ENCODE measurements around the gene EIF4H. TPM values are rescaled to one million over a fixed set of nuclear protein-coding genes. Genes with fewer than 3 reads are reported as not detected.

The EIF4H gene
- total and polyA plus RNA-seq, 2 donors (not counting 1 experiment from before 2014, with no cell fraction given) = 127 to 199 TPM

- no peaks in the 10 kb centered on the region for H3K9me3 Mint-ChIP-seq (ENCODE audit: insufficient read depth)
- peak; percentile 48 for DNase-seq
- ATAC-seq (ENCODE audit: low read depth) = no peak
- Histone ChIP-seq H3K4me3 (ENCODE audit: control extremely low read depth in 1 of 5, extremely low read depth in 1 of 5, insufficient read depth in 1 of 5, low read depth in 2 of 5, low read length in 4 of 5) (peak overlapping the region in 3 of 5 experiments; percentile 67 to 85 (median 84)), H3K27me3 (replicated peaks in 1 of 4; ENCODE audit: control extremely low read depth in 1 of 4, control insufficient read depth in 3 of 4, insufficient read depth in 4 of 4, low read length in 3 of 4) (no peaks in the 10 kb centered on the region), H2AFZ (ENCODE audit: insufficient read depth, low read depth, low read length, poor library complexity, severe bottlenecking) (peak overlapping the region; percentile 91), H3K9ac (ENCODE audit: low read length) (peak overlapping the region; percentile 96), H4K20me1 (ENCODE audit: control insufficient read depth, insufficient read depth, low read length, poor library complexity, severe bottlenecking) (peaks cover 29% of the 10 kb centered on the region), H3K79me2 (ENCODE audit: control insufficient read depth, insufficient read depth, low read length) (peaks cover 48% of the 10 kb centered on the region), H3K4me1 (ENCODE audit: control insufficient read depth in 2 of 2, insufficient read depth in 2 of 2, low read length in 2 of 2) (peaks cover 35 to 43% of the 10 kb centered on the region in 2 donors), H3K9me3 (ENCODE audit: control extremely low read depth in 1 of 3, control insufficient read depth in 2 of 3, insufficient read depth in 1 of 3, low read length in 2 of 3) (no peaks in the 10 kb centered on the region), H3K36me3 (replicated peaks in 1 of 2; ENCODE audit: control extremely low read depth in 1 of 2, control insufficient read depth in 1 of 2, extremely low read depth in 1 of 2, insufficient read depth in 2 of 2, low read length in 1 of 2) (peaks cover 0 to 9% of the 10 kb centered on the region in 2 experiments), H3K27ac (ENCODE audit: low read length in 2 of 2) (no peak overlapping the region), H3K4me2 (replicated peaks; ENCODE audit: low read depth, low read length, poor library complexity, severe bottlenecking) (peak overlapping the region; percentile 96)
- CTCF ChIA-PET = interaction anchor here (0.5 to 3.3 kb wide), 5 partner anchors 11 to 565 kb away, joined by 4 to 21 read pairs (median 15); no protein-coding TSS in a partner anchor
- intact Hi-C loops (cut with micrococcal nuclease) = loop anchor here (5.0 kb wide), 2 partner anchors 91 to 436 kb away; partner anchors contain the start of genes ABHD11 and LIMK1
- TF ChIP-seq EZH2 (IDR thresholded peaks at IDR 0.05; ENCODE audit: borderline replicate concordance, insufficient read depth, low read depth, low read length, poor library complexity, severe bottlenecking) (no peak), CTCF (IDR thresholded peaks at IDR 0.05) (no peak)
- peak overlapping the region; percentile 92 for H3K4me3 Mint-ChIP-seq
- WGBS (ENCODE audit: insufficient coverage) = no CpG with 5 or more reads among the region's 14 CpGs
- H3K27me3 Mint-ChIP-seq = no peaks in the 10 kb centered on the region
- H3K27ac Mint-ChIP-seq = peak overlapping the region; percentile 86
- H3K4me1 Mint-ChIP-seq = peaks cover 35% of the 10 kb centered on the region
- POLR2A ChIA-PET = interaction anchor here (0.6 to 1.2 kb wide), 5 partner anchors 26 to 106 kb away, joined by 3 to 8 read pairs (median 4); no protein-coding TSS in a partner anchor
Measured at GRCh38 chr7:74173074-74173473, 1.1 kb upstream of the EIF4H start.

GRCh38 chr7:74173491-74173865 is 678 bp upstream of the EIF4H start:
- CTCF ChIA-PET = interaction anchor here (0.8 to 3.3 kb wide), 6 partner anchors 10 to 108 kb away, joined by 3 to 21 read pairs (median 11); no protein-coding TSS in a partner anchor

More at GRCh38 chr7:74173491-74173865, 678 bp upstream of the EIF4H start:
- H3K27ac Mint-ChIP-seq = peak overlapping the region; percentile 86
- no peaks in the 10 kb centered on the region for H3K27me3 Mint-ChIP-seq
- H3K36me3 ChIP-seq (replicated peaks in 1 of 2; ENCODE audit: control extremely low read depth in 1 of 2, control insufficient read depth in 1 of 2, extremely low read depth in 1 of 2, insufficient read depth in 2 of 2, low read length in 1 of 2) = peaks cover 0 to 12% of the 10 kb centered on the region in 2 experiments
- H3K4me2 ChIP-seq (replicated peaks; ENCODE audit: low read depth, low read length, poor library complexity, severe bottlenecking) = peak overlapping the region; percentile 96
- POLR2A ChIA-PET = interaction anchor here (0.5 to 1.4 kb wide), 8 partner anchors 26 to 106 kb away, joined by 3 to 9 read pairs (median 4); partner anchors contain the start of genes LAT2 and LIMK1
- WGBS (ENCODE audit: insufficient coverage) = 3% methylated on average over 10 of the region's 11 CpGs
- H3K27ac ChIP-seq (ENCODE audit: low read length in 2 of 2) = peak overlapping the region; percentile 43 to 94
- no peaks in the 10 kb centered on the region for H3K27me3 ChIP-seq (replicated peaks in 1 of 4; ENCODE audit: control extremely low read depth in 1 of 4, control insufficient read depth in 3 of 4, insufficient read depth in 4 of 4, low read length in 3 of 4)
- peaks cover 52% of the 10 kb centered on the region for H3K79me2 ChIP-seq (ENCODE audit: control insufficient read depth, insufficient read depth, low read length)
- H3K4me1 Mint-ChIP-seq = peaks cover 36% of the 10 kb centered on the region
- no peaks in the 10 kb centered on the region for H3K9me3 ChIP-seq (ENCODE audit: control extremely low read depth in 1 of 3, control insufficient read depth in 2 of 3, insufficient read depth in 1 of 3, low read length in 2 of 3)
- H3K9me3 Mint-ChIP-seq (ENCODE audit: insufficient read depth) = no peaks in the 10 kb centered on the region
- H4K20me1 ChIP-seq (ENCODE audit: control insufficient read depth, insufficient read depth, low read length, poor library complexity, severe bottlenecking) = peaks cover 33% of the 10 kb centered on the region
- H3K9ac ChIP-seq (ENCODE audit: low read length) = peak overlapping the region; percentile 96
- intact Hi-C loops (cut with micrococcal nuclease) = loop anchor here (5.0 kb wide), 2 partner anchors 91 to 436 kb away; partner anchors contain the start of genes ABHD11 and LIMK1
- TF ChIP-seq CTCF (IDR thresholded peaks at IDR 0.05) = no peak
- TF ChIP-seq EZH2 (IDR thresholded peaks at IDR 0.05; ENCODE audit: borderline replicate concordance, insufficient read depth, low read depth, low read length, poor library complexity, severe bottlenecking) = no peak
- peak overlapping the region; percentile 92 for H3K4me3 Mint-ChIP-seq
- H2AFZ ChIP-seq (ENCODE audit: insufficient read depth, low read depth, low read length, poor library complexity, severe bottlenecking) = peak overlapping the region; percentile 91
- DNase-seq (no peak), ATAC-seq (ENCODE audit: low read depth) (no peak)
- H3K4me3 ChIP-seq (ENCODE audit: control extremely low read depth in 1 of 5, extremely low read depth in 1 of 5, insufficient read depth in 1 of 5, low read depth in 2 of 5, low read length in 4 of 5) = peak overlapping the region; percentile 44 to 93 (median 84)
- H3K4me1 ChIP-seq (ENCODE audit: control insufficient read depth in 2 of 2, insufficient read depth in 2 of 2, low read length in 2 of 2) = peaks cover 39 to 46% of the 10 kb centered on the region in 2 donors

All from B cell (primary cell).